RKO (cell line): ENCODE measurements around the gene DUSP22.

Experiments used
- DNase-seq: peaks from one replicate; pipeline ENCODE4 v3.0.0-alpha.2; 2016; ENCODE audit warnings: low spot score

Gene DUSP22

DNA sequence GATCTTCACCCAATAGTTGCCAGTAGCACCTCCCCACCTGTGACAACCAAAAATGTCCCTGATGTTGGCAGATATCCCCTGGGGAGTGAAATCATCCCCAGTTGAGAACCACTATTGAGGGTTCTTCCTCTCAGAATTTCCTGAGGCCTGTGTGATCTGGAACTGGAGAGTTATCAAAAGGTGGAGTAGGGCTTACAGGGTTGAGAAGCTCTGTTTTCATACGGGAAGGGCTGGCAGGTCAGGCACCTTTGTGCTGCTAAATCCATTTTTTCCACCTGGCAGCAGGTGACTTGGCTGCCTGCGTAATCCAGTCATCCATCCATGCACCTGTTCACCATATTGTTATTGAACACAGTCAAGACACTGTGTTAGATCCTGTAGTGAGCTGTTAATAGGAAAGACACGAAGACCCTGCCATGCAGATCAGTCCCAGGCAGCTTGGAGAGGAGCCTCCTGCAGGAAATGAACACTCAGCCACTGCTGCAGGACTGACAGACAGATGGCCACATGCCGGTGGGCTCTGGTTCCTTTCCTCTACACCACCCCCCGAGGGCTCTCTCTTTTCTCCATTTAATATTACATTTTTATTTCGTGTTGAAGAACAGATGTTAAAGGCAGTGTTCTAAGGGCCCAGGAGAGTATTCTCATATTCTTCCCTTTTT, 5.4 kb downstream of the DUSP22 start:
- no peak for DNase-seq

DNA sequence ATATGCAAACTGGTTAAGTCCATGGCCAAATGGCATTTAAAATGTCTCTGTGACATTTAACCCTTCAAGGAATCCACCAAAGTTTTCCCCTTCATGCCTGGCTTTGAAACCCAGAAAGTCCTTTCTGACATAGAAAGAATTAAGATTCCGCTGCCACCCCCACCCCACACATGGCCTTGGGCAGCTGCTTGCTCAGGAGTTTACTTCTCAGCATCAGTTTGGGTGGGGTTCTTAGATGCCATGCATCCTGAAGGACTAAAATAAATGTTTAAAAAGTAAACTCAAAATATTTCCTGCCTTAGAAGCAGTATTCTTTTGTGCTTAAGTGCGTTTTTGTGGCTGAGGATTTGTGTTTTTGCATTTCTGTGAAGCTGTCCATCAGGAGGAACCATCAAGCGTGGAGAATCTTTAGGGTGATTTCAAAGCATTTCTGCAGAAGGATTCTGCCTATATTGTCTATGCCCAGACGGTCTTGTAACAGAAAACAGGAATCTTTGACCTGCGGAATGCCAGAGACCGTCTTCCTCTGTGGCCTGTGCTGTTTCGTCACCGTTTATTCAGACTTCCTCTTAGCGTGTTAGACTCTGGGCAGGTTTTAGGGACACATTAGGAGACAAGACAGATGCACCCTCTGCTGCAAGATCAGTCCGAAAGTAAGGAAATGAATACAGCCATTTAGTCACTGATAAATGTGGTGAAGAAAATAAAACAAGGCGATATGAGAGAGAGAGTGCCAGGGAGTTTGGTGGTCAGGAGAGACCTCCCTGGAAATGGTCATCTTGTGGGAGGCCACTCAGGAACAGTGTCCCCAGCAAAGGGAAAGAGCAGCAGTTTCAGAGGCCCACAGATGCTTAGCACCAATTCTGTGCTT, 6.2 kb downstream of the DUSP22 start:
- DNase-seq: no peak

DNA sequence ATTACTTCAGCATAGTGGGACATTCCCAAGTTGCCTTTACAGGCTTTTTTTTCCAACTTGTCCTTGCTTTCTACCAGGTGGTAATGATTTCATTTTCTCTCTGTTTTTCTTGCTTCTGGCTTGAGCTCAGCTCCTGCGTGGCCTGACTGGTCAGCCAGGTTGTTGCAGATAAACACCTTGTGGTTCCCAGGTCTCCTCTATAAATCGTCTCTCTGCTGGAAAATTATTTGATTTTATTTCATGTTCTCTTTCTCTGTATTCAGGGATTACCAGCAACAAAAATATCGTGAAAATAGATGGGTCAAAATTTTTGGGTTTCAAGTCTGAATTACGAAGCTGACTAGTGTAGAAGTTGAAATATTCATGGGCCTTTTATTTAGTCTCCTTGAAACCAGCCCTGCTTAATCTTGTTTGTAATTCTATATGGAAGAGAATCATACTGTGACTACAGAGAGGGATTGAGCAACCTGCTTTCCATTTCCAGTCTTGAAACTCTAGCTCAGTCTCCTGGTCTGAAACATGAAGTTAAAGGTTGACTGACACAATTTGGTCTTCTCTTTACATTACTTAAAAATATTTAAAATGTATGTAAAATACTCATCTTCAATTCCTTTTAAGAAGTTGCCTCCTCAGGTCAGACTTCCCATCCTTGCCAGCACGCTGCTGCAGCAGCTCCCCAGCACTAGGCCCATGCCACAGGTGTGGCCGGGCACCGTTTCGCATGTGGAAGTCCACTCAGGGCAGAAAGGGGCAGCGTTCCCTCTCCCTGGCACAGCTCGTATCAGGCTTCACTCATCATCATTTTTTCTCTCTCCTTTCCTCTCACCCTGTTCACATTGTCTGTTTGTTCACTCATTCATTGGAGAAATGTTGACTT, 7.1 kb downstream of the DUSP22 start:
- no peak for DNase-seq

DNA sequence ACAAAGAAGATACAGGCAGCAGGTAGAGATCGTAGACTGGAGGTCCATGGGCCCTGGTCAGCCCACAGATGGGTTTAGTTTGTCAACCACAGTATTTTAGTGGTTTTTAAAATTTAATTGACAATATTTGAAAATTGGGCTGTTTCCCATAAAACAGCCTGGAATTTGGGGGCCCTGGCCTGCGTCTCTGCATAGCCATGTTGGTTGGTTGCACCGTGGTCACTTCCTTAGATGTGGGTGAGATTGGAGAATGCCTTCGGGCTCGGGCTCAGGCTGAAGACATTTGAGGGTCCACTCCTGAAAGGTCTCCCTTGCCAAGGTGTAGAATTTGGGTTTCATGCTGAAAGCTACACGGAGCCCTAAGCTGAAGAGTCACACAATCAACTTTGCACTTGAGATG, 7.7 kb downstream of the DUSP22 start:
- no peak for DNase-seq

DNA sequence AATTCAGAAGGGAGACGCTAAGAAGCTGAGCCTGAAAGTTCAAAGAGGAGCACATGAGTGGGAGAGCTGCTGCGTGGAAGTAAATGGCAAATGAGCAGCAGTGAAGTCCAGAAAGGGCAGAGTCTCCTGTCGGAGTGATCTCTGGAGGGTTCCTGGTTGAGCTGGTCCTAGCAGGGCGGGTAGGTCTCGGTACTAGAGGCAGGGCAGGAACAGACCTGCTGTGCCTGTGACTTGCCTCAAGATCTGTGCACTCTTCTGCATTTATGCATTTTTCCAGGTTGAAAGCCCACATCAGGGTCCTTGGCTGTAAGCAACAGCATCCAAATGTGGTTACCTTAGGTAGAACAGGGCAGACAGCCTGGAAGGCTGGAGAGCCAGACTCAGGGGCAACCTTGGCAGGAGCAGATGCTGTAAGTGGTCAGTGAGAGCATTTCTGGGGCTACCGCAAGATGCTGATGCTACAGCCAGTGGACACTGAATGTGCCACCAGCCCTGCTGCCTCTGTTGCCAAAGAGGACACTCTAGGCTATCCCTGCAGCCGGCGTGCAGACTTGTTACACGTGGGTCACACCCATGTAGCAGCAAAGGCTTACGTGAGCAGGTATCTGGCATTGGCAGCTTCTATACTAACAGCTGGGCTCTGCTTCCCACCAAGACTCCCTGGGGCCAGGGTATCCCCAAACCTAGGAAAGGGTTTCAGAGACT, 8.4 kb downstream of the DUSP22 start:
- no peak for DNase-seq

DNA sequence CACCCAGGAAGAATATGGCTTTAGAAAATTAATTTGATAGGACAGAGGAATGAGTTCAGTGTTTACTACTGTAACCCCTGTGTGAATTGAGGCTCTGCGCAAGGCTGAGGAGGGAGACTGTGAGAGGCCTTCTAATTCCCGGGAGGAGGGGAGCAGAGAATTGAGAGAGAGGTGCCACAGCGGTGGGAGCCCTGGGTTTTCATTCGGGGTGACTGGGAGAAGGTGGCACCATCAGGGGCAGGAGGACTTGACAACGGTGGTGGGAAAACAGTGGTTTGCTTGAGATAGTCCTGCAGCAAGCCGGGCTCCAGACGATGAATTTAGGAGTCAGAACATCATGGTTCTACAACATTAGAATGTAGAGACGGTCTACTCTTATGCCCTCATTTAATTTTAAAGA, 9.2 kb downstream of the DUSP22 start:
- DNase-seq: no peak

DNA sequence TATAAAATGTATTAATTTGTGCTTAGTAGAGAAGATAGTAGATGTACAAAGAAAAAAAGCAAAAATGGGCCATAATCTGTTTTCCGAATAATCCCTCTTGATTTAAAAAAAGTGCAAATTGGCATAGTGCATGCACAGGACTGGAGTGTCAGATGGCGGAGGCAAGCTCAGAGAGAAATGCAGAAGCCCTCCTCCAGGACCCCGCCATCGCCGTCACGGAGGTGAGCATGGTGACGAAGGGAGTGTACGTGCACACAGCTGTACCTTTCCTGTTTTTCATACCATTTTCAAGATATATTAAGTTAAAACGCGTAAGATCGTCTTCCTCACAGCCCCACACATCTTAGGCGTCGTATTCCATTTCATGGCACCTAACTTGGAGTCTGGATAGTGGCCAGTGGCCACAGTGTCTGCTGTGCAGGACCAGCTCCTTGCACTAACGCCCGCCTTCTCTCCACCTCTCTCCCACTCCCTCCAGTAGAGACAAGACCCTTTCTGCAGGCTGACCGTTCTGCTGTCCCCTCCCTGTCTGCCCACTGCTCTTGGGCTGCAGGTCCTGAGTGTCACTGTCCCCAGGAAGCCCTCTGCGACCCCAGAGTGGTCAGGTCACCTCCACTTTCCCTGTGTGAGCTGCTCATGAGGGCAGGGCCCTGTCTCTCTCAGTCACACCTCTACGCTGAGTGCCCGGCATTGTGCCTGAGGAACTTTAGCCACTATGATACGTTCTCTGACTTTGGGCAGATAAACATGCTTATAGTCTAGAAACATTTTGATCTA, 9.8 kb downstream of the DUSP22 start:
- DNase-seq: no peak

DNA sequence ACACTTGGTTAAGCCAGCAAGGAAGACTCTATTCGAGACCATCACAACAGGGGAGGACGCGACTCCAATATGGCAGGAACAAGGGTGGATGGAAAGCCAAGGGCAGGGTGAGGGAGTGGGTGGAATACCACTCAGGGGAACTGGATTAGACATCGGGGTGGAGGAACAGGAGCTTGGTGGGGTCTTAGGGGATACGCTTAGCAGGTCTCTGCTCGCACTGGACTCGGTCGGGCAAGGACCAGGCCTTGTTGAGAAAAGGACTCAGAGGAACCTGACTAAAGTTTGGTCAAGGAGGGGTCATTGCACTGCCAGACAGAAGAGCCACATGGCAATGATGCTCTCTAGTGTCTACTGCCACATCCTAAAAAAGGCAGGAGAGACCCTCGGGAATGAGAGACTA, 10.5 kb downstream of the DUSP22 start:
- DNase-seq: no peak

DNA sequence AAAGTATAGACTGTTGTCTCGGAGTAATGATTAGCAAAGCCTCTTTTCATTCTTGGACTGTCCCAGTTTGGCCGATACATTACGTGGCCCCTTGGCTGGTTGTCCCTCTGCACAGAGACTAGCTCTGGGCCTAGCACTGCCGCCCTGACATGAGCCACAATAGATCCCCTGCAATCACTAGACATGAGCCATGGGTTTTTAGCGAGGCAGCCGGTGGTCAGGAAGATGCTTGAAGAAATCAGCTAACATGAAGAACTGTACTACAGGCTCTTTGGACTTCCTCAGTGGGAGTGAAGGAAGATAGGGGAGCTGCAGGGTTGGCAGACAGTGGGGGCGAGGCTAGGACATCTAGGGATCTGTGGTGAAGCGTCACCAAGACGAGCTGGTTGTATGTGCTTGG, 11.0 kb downstream of the DUSP22 start:
- no peak for DNase-seq

DNA sequence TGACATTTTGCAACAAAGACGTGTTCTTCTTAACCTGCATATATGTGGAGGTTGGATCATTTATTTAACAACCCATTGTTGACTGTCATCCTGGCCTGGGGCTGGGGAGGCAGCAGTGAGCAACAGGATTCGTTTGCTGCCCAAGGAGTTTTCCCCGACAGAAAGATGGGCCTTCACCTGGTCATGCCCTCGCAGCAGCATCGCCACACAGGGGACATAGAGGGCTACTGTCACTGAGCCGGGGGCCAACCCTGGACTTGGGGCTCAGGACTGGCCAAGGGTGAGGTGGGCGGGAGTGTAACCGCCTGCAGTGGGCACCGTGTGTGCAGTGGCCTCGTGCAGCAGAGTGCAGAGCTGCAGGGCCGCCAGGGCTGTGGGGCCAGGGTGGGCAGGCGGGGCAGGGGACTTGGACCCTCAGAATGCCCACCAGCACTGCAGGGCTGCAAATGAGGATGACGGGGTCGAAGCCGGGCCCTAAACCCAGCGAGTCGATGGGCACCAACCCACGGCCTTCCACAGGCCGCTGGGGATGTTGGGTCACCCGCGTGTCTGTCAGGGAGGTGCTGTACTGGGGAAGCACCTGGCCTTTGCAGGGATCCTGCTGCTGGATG, 11.8 kb downstream of the DUSP22 start:
- DNase-seq: no peak

DNA sequence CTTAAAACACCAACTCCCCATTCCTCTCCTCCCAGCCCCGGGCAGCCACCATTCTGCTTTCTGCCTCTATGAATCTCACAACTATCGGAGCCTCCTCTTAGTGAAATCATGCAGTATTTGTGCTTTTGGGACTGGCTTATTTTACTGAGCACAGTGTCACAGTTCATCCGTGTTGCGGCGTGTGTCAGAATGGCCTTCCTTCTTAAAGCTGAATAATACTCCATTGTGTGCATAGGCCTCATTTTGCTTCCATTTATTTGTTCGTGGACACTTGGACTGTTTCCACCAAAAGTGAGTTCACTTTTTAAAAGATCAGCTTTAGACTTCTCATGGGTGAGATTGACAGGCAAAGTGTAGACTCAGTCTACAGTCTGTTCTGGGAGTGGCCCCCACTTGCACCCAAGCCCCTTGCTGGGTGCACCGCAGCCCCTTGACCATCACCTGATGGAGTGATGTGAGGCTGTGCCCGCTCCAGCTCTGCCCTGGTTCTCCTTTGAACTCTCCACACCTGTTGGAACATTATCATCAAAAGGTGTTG, 12.6 kb downstream of the DUSP22 start:
- DNase-seq: no peak

DNA sequence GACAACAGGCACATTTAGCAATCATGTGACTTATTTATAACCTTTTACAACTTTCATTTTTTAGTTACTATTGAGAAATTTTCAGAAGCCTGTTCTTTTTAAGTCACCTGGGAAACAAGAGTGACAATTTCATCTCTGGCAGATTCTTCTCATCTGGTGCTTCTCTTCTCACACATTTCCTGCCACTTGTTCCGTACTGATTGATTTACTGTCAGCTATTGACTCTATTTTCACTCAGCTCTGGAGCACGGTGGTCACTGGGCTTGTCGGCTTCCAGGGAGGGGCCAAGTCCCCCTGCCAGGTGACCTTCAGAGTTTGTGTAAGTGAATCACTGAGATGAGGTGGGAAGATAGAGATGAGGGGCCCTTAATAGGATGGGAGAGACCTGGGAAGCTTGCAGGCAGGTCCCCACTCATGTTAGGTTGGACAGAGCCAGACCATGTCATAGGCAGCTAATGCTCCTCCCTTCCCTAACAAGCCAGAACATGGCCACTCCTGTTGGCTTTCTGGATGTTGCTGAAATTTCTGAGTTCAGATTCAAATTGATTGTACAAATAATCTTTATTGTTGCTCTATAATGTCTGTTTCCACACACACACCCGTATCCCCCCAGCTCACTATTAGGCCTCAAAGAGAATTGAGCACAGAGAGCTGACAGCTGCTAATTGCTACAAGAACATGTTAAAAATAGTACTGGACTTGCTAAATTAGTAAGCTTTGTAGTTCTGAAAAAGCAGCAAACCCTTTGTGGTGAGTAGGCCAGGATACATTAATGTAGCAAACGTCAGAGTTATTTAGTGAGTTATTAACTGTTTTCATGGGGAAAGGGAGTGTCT, 13.3 kb downstream of the DUSP22 start:
- DNase-seq: no peak

DNA sequence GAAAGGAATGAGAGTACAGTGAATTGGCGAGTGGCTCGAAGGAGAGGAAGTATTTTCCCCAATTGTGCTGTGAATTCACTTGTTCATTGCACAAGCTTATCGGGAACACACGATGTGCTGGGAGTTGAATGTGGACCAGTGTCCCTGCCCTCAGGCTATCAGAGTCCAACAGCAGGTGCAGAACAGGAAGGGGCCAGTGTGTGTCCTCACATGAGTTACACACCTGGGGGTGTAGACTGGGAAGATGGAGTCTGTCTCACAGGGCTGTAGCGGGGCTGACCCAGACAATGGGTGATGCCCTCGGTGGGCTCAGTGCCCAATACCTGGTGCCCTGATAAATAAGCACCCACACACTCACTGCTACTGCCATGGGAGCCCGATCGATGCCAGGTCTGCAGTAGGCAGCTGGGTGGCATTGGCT, 14.4 kb downstream of the DUSP22 start:
- DNase-seq: no peak

DNA sequence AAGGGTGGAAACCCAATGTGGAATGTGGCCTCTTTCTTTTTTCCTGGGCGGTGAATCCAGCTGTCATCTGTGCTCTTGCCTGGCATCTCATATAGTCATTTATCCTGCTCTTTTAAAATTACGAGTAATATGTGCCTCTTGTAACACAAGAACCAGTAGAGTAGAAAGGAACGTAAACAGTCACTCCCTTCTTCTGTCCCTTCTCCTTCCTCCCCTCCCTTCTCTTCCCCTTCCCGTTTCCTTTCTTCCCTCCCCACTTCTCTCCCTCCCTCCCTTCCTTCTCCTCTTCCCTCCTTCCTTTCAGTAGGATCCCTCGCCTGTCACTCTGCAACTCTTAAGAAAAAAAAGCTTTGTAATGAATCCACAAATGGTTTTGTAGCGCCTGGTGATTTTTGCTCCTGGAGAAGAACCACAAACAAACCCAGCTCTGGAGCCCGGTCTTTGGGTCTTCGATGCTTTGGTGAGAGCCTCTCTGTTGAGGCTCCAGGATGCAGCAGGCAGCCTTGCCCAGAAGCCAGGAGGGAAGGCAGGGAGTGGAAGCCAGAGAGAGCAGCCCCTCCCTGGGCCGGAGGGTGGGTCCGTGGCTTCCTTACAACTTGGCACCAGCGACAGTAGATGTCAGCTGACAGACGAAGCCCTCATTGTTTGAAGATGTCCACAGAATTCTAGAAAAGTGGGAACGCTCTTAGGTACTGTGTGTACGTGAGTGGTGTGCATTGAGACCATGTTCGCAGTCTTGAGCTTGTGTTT, 15.0 kb downstream of the DUSP22 start:
- no peak for DNase-seq

DNA sequence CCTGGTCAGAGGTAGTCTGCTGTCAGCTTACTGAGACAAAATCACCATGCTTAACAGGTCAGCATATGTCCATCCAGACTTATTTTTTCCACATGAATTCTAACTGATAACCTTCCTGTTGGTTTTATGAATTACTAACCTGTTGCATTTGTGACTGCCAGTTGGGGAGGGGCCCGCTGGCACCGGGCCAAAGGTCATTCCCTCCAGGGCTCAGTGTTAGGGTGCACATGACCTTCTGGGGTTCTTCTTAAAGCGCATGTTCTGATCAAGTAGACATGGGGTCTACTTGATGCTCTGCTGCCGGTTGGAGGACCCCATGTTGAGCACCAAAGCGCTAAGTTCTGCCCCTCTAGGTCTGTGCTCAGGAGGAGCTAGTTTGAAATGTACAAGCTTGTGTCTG, 15.6 kb downstream of the DUSP22 start:
- no peak for DNase-seq

DNA sequence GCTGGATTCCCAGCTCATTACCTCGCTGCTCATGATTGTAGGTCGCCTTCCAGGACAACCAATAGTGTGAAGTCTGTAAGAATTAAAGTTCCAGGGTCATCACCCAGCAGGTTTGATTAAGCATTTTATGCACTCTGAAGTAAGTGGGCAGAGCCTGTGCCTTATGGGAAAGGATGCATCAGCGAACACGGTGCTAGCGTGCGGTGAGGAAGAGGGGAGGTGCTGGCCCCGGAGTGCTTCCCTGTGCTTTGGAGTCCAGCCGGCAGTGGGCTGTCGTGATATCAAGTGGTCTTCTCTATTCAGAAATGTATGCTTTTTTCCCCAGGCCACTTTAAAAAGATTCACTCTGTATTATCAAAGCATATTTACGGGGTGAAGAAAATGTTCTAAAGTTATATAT, 16.0 kb downstream of the DUSP22 start:
- DNase-seq: no peak

DNA sequence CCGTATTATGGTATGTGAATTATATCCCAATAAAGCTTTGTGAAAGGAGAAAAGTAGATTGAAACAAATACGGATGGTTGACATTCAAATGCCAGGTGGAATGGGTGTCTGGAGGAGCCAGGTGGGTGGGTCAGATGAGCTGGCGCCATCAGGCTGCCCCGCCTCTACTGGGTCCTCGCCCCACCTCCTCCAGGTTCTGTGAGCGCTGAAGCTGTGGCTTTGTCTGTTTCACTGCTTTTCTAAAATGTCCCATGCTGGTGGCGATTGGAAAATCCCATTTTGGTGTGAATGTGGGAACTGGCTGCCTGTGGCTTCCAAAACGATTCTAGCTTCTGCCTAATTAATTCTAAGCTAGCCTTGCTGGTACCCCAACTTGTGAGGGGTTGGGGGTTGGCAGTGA, 16.5 kb downstream of the DUSP22 start:
- DNase-seq: no peak

DNA sequence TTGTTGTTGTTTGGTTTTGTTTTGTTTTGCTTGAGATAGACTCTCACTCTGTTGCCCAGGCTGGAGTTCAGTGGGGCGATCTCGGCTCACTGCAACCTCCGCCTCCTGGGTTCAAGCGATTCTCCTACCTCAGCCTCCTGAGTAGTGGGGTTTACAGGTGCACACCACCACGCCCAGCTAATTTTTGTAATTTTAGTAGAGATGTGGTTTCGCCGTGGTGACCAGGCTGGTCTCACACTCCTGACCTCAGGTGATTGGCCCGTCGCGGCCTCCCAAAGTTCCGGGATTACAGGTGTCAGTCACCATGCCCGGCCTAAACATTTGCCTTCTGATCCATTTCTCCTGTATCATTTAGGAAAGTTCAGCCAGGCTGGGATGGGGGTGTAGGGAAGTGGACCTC, 17.7 kb downstream of the DUSP22 start:
- no peak for DNase-seq

DNA sequence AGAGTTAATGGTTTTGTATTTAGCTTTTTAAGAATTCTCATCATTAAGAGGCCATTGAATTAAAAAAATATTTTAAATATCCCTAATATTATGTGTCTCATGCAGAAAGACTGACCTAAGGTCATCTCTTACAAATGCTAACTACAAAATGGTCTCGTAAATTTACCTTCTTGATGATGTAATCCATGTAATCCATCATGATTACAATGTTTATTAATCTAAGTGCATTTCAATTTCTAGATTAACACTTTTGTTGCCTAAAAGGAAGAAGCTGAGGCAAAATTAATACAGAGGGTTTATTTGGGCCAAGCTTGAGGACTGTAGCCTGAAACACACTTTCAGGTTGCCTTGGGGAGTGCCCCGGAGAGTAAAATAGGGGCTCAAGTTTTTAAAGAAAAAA, 18.4 kb downstream of the DUSP22 start:
- no peak for DNase-seq
